ENCODE data around the gene MEF2B.

Gene MEF2B

GRCh38 chr19:19162495-19162894, 7.6 kb downstream of the MEF2B start:
- Histone ChIP-seq H3K9me3 (ENCODE audit: control insufficient read depth, insufficient read depth, low read depth, low read length) (no peaks in the 10 kb centered on the region), H3K36me3 (ENCODE audit: control insufficient read depth in 2 of 2, insufficient read depth in 1 of 2, low read length in 2 of 2) (no peaks in the 10 kb centered on the region), H3K4me1 (ENCODE audit: control insufficient read depth, insufficient read depth, low read length) (no peaks in the 10 kb centered on the region), H3K27ac (ENCODE audit: extremely low read depth, low read depth, low read length) (no peak overlapping the region), H3K4me3 (ENCODE audit: low read depth, low read length) (no peak overlapping the region)
- TF ChIP-seq ZNF747 (tag by site-specific recombination; IDR thresholded peaks at IDR 0.05) (no peak), BCL6B (tag by site-specific recombination; IDR thresholded peaks at IDR 0.05) (no peak), PRDM10 (tag by site-specific recombination; IDR thresholded peaks at IDR 0.05) (peak; percentile 71)
- ChIA-PET CTCF (interaction anchor here (2.1 kb wide), 1 partner anchor 12 kb away, joined by 8 read pairs; no protein-coding TSS in a partner anchor), POLR2A (no interaction called here)

- no peak overlapping the region for H3K4me3 ChIP-seq (ENCODE audit: low read depth, low read length)
- no peaks in the 10 kb centered on the region for H3K4me1 ChIP-seq (ENCODE audit: control insufficient read depth, insufficient read depth, low read length)
These were observed 9.5 kb downstream of the MEF2B start for GRCh38 chr19:19160461-19161035.

More at GRCh38 chr19:19160461-19161035, 9.5 kb downstream of the MEF2B start:
- TF ChIP-seq ZNF658 (tag by site-specific recombination; IDR thresholded peaks at IDR 0.05) = no peak
- TF ChIP-seq ZFP3 (tag by site-specific recombination; IDR thresholded peaks at IDR 0.05; ENCODE audit: low read depth) = no peak
- no peak for TF ChIP-seq ZNF596 (tag by site-specific recombination; IDR thresholded peaks at IDR 0.05)
- no peak for TF ChIP-seq ZNF548 (tag by site-specific recombination; IDR thresholded peaks at IDR 0.05)
- no peak for TF ChIP-seq ZNF664 (tag by site-specific recombination; IDR thresholded peaks at IDR 0.05)
- TF ChIP-seq YY2 (tag by site-specific recombination; IDR thresholded peaks at IDR 0.05) = no peak
- no peak for TF ChIP-seq ZNF114 (tag by site-specific recombination; IDR thresholded peaks at IDR 0.05)
- TF ChIP-seq ZSCAN18 (tag by site-specific recombination; IDR thresholded peaks at IDR 0.05) = no peak
- no peak for TF ChIP-seq RBAK (tag by site-specific recombination; IDR thresholded peaks at IDR 0.05)
- TF ChIP-seq ZNF202 (tag by site-specific recombination; IDR thresholded peaks at IDR 0.05; ENCODE audit: borderline replicate concordance) = no peak
- no peak for TF ChIP-seq PRDM2 (tag by site-specific recombination; IDR thresholded peaks at IDR 0.05; ENCODE audit: borderline replicate concordance)
- ChIA-PET POLR2A (no interaction called here), CTCF (interaction anchor here (2.1 to 6.3 kb wide), 2 partner anchors 13 to 14 kb away, joined by 8 to 47 read pairs; no protein-coding TSS in a partner anchor)
- H3K36me3 ChIP-seq (ENCODE audit: control insufficient read depth in 2 of 2, insufficient read depth in 1 of 2, low read length in 2 of 2) = no peaks in the 10 kb centered on the region
- no peaks in the 10 kb centered on the region for H3K9me3 ChIP-seq (ENCODE audit: control insufficient read depth, insufficient read depth, low read depth, low read length)
- H3K27ac ChIP-seq (ENCODE audit: extremely low read depth, low read depth, low read length) = no peak overlapping the region

All from HEK293 (cell line).